Activated CD4-positive, alpha-beta T cell treated with anti-CD3 and anti-CD28 coated beads, Interleukin-2, amount 50 U/mL, for 1 hour (primary cell): ENCODE measurements around the gene TP53RK.
A peak's percentile ranks its signal among the peaks of the same experiment; 100 is the strongest.

Experiments
- DNase-seq: peaks from one replicate; pipeline ENCODE4 v3.0.0-alpha.2; 2020

Gene TP53RK

GRCh38 chr20:46689082-46689753, at the start of gene TP53RK:
TSS of gene TP53RK (minus strand) at chr20:46689444. CDS start at chr20:46689414, 30 bp downstream.
- peak; percentile 93 for DNase-seq

- no peak for DNase-seq
Observed at GRCh38 chr20:46735436-46735835, 46.2 kb upstream of the TP53RK start.

- DNase-seq, result no peak
Observed at GRCh38 chr20:46731770-46732169, 42.5 kb upstream of the TP53RK start.

GRCh38 chr20:46725186-46726165, 36.2 kb upstream of the TP53RK start:
- no peak for DNase-seq

- no peak for DNase-seq
Observed at GRCh38 chr20:46724343-46724959, 35.2 kb upstream of the TP53RK start.

- no peak for DNase-seq
Observed at GRCh38 chr20:46723039-46723438, 33.8 kb upstream of the TP53RK start.

GRCh38 chr20:46722450-46722849, 33.2 kb upstream of the TP53RK start:
- DNase-seq, result no peak

- no peak for DNase-seq
Observed at GRCh38 chr20:46721476-46721875, 32.2 kb upstream of the TP53RK start.

- DNase-seq, result no peak
Observed at GRCh38 chr20:46720776-46721425, 31.7 kb upstream of the TP53RK start.

- no peak for DNase-seq
Observed at GRCh38 chr20:46720019-46720418, 30.8 kb upstream of the TP53RK start.

- DNase-seq, result no peak
Observed at GRCh38 chr20:46717818-46718541, 28.7 kb upstream of the TP53RK start.

GRCh38 chr20:46715292-46715756, 26.1 kb upstream of the TP53RK start:
- no peak for DNase-seq

- DNase-seq, result no peak
Observed at GRCh38 chr20:46713957-46714834, 25.0 kb upstream of the TP53RK start.

- no peak for DNase-seq
Observed at GRCh38 chr20:46712056-46712636, 22.9 kb upstream of the TP53RK start.

GRCh38 chr20:46710153-46710913, 21.1 kb upstream of the TP53RK start:
- DNase-seq, result no peak

- DNase-seq, result no peak
Observed at GRCh38 chr20:46709459-46710152, 20.4 kb upstream of the TP53RK start, which contains the start of gene SLC2A10. TSS of gene SLC2A10 (plus strand) at chr20:46709649. CDS start at chr20:46709737, 88 bp downstream.

GRCh38 chr20:46709055-46709458, 19.8 kb upstream of the TP53RK start:
- DNase-seq, result no peak

GRCh38 chr20:46708172-46708860, 19.1 kb upstream of the TP53RK start:
- no peak for DNase-seq
